Measurements from ENCODE around the gene CEP72. TPM values are rescaled to one million over a fixed set of nuclear protein-coding genes. Genes with fewer than 3 reads are reported as not detected.

The CEP72 gene
- total and polyA plus RNA-seq, 10 of the 15 experiments (the other 5 are each of a cell fraction or from before 2014, with no cell fraction given) = 0.35 to 13.5 (median 8.3) TPM

- TF ChIP-seq IKZF1 (conservative IDR thresholded peaks at IDR 0.05) (peak; percentile 94), EGR1 (IDR thresholded peaks at IDR 0.05; ENCODE audit: borderline replicate concordance in 1 of 2, low read depth in 2 of 2, low read length in 2 of 2) (peak in 1 of 2 experiments; percentile 34; a peak in 1 of 3 replicates), CBX5 (IDR thresholded peaks at IDR 0.05; ENCODE audit: low read depth) (no peak), RUNX3 (IDR thresholded peaks at IDR 0.05; ENCODE audit: low read length) (peak; percentile 65)
Observed at GRCh38 chr5:607541-608428, 4.4 kb upstream of the CEP72 start (continued).

- no peak for DNase-seq (ENCODE audit: low read depth, low spot score)
- TF ChIP-seq MEF2B (IDR thresholded peaks at IDR 0.05; ENCODE audit: partially characterized antibody, poor library complexity, severe bottlenecking) (no peak), PAX5 (IDR thresholded peaks at IDR 0.05; ENCODE audit: borderline replicate concordance, low read depth, low read length) (no peak), ZSCAN29 (IDR thresholded peaks at IDR 0.05) (no peak), CHD4 (IDR thresholded peaks at IDR 0.05) (no peak), USF2 (IDR thresholded peaks at IDR 0.05; ENCODE audit: borderline replicate concordance, low read depth, low read length) (no peak), SMC3 (IDR thresholded peaks at IDR 0.05; ENCODE audit: borderline replicate concordance, low read length) (no peak), ZNF217 (IDR thresholded peaks at IDR 0.05) (no peak), ELK1 (IDR thresholded peaks at IDR 0.05; ENCODE audit: low read depth, low read length) (no peak), PAX8 (IDR thresholded peaks at IDR 0.05) (no peak), HDAC2 (IDR thresholded peaks at IDR 0.05) (no peak), ESRRA (IDR thresholded peaks at IDR 0.05; ENCODE audit: low read length) (no peak), JUND (IDR thresholded peaks at IDR 0.05; ENCODE audit: low read depth, low read length) (no peak), BACH1 (IDR thresholded peaks at IDR 0.05; ENCODE audit: borderline replicate concordance) (no peak), SKIL (IDR thresholded peaks at IDR 0.05; ENCODE audit: low read depth, poor library complexity, severe bottlenecking) (no peak)
Observed at GRCh38 chr5:608429-609370, 3.4 kb upstream of the CEP72 start.

More at GRCh38 chr5:608429-609370, 3.4 kb upstream of the CEP72 start:
- H3K79me2 ChIP-seq (ENCODE audit: control insufficient read depth, insufficient read depth, low read length) = peaks cover 12% of the 10 kb centered on the region
- H3K27ac ChIP-seq (ENCODE audit: control insufficient read depth, insufficient read depth) = no peak overlapping the region
- H4K20me1 ChIP-seq (ENCODE audit: control insufficient read depth, insufficient read depth) = no peaks in the 10 kb centered on the region
- ChIA-PET CTCF (no interaction called here), POLR2A (no interaction called here), RAD21 (ENCODE audit: unreplicated experiment) (no interaction called here), SMC1A (ENCODE audit: uncharacterized antibody, unreplicated experiment) (no interaction called here)
- no peak overlapping the region for H2AFZ ChIP-seq (ENCODE audit: control insufficient read depth, low read depth, low read length)
- BruUV-seq (replicated peaks) = no TSS peak
- no peak overlapping the region for H3K9ac ChIP-seq (ENCODE audit: control insufficient read depth, insufficient read depth, low read length)
- FAIRE-seq (no peak), ATAC-seq (no peak)
- H3K4me1 ChIP-seq (ENCODE audit: control insufficient read depth, insufficient read depth, low read length) = peaks cover 20% of the 10 kb centered on the region
- H3K27me3 ChIP-seq (replicated peaks in 1 of 2; ENCODE audit: control insufficient read depth in 2 of 2, insufficient read depth in 2 of 2, low read length in 1 of 2) = no peaks in the 10 kb centered on the region; a peak in 1 of 4 replicates
- in situ Hi-C loops (cut with MboI) (no loop called here), intact Hi-C loops (cut with micrococcal nuclease; ENCODE audit: unreplicated experiment) (no loop called here)
- no peaks in the 10 kb centered on the region for H3K36me3 ChIP-seq (ENCODE audit: control insufficient read depth in 2 of 2, insufficient read depth in 2 of 2, low read length in 1 of 2)
- H3K4me3 ChIP-seq = no peak overlapping the region
- WGBS (ENCODE audit: insufficient coverage, insufficient replicate concordance, low lambda C conversion rate, missing lambda C conversion rate) = 89% methylated on average over 22 of the region's 31 CpGs
- H3K9me3 ChIP-seq (replicated peaks; ENCODE audit: control insufficient read depth, insufficient read depth, low read length) = no peaks in the 10 kb centered on the region; the same call in 2 of the 3 replicates
- H3K4me2 ChIP-seq (ENCODE audit: control insufficient read depth, insufficient read depth) = no peak overlapping the region

Measured in GM12878 (cell line).